Activated naive CD8-positive, alpha-beta T cell treated with anti-CD3 and anti-CD28 coated beads, Interleukin-2, amount 50 U/mL, for 24 hours (primary cell): ENCODE data around the gene AKR1C2.
"Not testable (repeated sequence)": the region's sequence is repeated elsewhere in the genome, so short reads cannot be mapped to it uniquely, and the experiment has no call there.

Experiments
- ATAC-seq: fragments of 150-1000 bp; cut with Tn5 transposase; one replicate; pipeline ENCODE4 v1.10.0; 2021
- DNase-seq: peaks from one replicate; pipeline ENCODE4 v3.0.0; 2021
- H3K27ac Mint-ChIP-seq: one replicate; pipeline ENCODE4 v1.8.0; 2021; ENCODE audit warnings: mild to moderate bottlenecking, mixed read lengths
- H3K27me3 Mint-ChIP-seq: one replicate; pipeline ENCODE4 v1.8.0; 2021; ENCODE audit warnings: mixed read lengths
- H3K36me3 Mint-ChIP-seq: one replicate; pipeline ENCODE4 v1.8.0; 2021; ENCODE audit warnings: low read depth, mixed read lengths
- H3K4me1 Mint-ChIP-seq: one replicate; pipeline ENCODE4 v1.8.0; 2021; ENCODE audit warnings: mixed read lengths
- H3K4me3 Mint-ChIP-seq: one replicate; pipeline ENCODE4 v1.8.0; 2021; ENCODE audit warnings: mild to moderate bottlenecking, moderate library complexity, mixed read lengths
- H3K9me3 Mint-ChIP-seq: one replicate; pipeline ENCODE4 v1.8.0; 2021; ENCODE audit warnings: mixed read lengths

Gene AKR1C2

DNA sequence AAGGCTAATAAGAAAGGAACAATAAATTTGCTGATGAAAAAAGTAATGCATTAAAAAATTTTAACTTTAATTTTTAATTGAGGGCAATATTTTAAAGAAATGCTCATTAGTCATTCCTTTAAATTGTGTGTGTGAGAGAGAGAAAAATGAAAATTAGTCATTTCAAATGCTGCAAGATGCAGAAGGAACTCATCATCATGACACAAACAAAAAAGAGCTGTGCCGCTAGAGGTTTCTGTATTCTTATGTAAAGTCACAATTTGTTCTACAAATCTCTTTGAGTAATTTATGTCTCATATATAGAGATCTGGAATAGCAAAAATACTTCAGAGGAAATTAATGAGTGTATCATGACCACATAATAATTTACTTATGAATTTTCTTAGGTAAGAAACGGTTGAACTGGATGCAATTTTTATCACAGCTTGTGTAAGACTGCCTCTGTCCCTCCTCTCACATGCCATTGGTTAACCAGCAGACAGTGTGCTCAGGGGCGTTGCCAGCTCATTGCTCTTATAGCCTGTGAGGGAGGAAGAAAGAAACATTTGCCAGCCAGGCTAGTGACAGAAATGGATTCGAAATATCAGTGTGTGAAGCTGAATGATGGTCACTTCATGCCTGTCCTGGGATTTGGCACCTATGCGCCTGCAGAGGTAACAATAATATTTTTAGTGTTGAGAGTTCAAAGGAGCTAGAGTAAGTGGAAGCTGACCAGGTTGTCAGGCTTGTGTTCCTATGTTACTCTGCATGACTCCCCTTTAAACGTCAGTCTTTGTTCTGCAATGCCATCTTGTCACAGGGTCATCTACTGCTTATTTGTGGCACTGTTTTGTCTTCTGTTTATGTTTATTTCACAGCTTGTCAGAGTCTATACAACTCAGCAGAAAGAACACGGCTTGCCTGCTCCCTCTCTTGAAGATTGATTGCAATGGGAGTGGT is 40.5 kb downstream of the AKR1C2 start, which contains the start of gene AKR1C1:
Gene AKR1C1 (plus strand): TSS at position 540 of the 939 bp plus-strand sequence. CDS start 30 bp downstream, at position 570.
- not testable (repeated sequence) for ATAC-seq, H3K4me3 Mint-ChIP-seq, H3K27ac Mint-ChIP-seq, H3K27me3 Mint-ChIP-seq, H3K4me1 Mint-ChIP-seq, H3K36me3 Mint-ChIP-seq, H3K9me3 Mint-ChIP-seq, DNase-seq

DNA sequence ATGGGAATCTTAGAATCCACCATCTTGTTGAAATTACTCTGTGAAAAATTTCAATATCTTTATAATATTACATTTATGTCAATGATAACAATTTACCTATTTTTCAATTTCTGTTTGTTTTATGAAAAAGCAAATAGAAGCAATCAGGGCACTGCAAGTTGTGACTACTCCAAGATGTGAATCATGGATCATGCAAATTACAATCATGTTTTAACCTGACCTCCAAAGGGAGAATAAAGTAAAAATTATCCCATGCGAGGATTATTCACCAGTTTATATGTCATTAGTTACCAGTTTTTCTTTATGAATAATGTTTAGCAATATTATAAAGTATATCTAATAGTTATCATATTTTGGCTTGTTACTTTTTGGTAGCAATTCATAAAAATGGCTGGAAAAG is 41.3 kb downstream of the AKR1C2 start:
- not testable (repeated sequence) for H3K27me3 Mint-ChIP-seq, ATAC-seq, H3K9me3 Mint-ChIP-seq, H3K36me3 Mint-ChIP-seq, DNase-seq, H3K27ac Mint-ChIP-seq, H3K4me1 Mint-ChIP-seq, H3K4me3 Mint-ChIP-seq

DNA sequence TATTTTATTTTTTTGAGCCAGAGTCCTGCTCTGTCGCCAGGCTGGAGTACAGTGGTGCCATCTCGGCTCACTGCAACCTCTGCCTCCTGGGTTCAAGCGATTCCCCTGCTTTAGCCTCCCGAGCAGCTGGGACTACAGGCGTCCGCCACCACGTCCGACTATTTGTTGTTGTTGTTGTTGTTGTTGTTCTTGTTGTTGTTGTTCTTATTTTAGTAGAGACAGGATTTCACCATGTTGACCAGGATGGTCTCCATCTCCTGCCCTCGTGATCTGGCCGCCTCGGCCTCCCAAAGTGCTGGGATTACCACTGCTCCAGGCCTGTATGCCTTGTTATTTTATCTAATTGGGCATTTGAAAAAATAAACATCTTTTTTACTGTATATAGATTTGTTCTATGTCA is 42.1 kb downstream of the AKR1C2 start:
- not testable (repeated sequence) for H3K36me3 Mint-ChIP-seq, H3K4me1 Mint-ChIP-seq, H3K27ac Mint-ChIP-seq, DNase-seq, H3K4me3 Mint-ChIP-seq, H3K27me3 Mint-ChIP-seq, H3K9me3 Mint-ChIP-seq, ATAC-seq

DNA sequence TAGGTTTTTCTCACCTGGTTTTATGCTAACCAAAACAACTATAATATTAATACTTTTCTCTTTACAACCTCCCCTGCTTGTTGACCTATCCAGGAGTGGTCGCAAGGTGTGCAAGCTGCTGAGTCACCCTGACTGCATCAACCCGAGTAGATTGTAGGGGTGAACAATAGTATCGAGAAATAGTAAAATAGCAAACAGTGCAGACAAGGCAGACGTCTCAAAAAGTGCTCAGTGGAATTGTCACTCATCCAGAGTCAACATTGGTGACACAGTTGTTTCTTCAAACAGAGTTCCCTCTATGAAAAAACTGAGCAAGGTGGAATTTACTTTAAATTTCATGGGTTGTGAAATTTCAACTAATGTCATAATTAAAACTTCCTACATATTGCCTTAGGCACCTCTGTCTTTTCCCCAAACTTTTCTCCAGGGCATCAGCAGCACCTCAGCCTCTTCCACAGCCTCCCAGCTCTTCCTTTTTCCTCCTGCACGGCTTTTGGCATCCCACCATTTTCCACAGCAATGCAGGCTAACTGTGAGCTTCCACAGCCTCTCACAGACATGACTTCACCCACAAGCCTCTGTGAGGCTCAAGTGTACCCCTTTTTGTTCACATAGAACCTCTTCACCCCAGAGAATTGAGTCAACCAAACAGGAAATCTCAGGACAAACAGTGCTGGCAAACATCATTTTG is 46.6 kb downstream of the AKR1C2 start:
- not testable (repeated sequence) for H3K4me3 Mint-ChIP-seq, H3K4me1 Mint-ChIP-seq, H3K27ac Mint-ChIP-seq, H3K27me3 Mint-ChIP-seq, DNase-seq, H3K36me3 Mint-ChIP-seq, H3K9me3 Mint-ChIP-seq, ATAC-seq

DNA sequence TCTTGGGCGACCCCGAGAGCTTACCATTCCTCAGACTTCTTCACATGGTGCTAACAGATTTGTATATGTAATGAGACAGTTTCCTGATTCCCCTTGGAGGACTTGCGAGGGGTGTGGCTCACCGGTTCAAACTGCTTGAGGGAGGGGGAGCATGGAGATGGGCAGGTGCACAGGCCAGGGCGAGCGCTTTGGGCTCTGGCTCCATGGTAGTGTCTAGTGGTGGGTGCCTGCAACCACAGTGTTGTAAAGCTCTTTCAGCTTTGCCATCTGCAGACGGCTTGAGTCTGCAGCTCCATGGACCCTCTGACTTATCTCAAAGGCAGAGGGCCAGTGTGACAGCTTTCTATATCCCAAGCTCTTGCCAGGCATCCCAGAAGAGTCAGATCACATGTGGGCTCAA is 47.6 kb downstream of the AKR1C2 start:
- not testable (repeated sequence) for H3K4me3 Mint-ChIP-seq, DNase-seq, H3K36me3 Mint-ChIP-seq, H3K27ac Mint-ChIP-seq, H3K9me3 Mint-ChIP-seq, H3K27me3 Mint-ChIP-seq, H3K4me1 Mint-ChIP-seq, ATAC-seq

DNA sequence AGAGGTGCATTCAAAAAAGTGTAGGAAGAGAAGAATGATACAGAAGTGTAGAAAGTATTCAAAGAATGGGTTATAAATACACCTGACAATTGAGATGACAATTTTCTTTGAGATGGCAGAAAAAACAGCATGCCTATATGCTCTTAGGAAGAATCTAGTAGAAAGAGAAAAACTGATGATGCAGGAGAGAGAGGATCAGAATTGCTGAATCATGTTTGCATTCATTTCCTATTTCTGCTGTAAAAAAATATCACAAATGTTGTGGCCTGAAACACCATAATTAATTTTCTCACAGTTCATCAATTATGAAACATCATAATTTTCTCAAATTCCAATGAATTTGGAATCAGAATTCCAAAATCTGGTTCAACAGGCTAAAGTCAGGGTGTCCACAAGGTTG is 50.3 kb downstream of the AKR1C2 start:
- Mint-ChIP-seq H3K4me3 (no peak overlapping the region), H3K36me3 (no peaks in the 10 kb centered on the region), H3K27me3 (no peaks in the 10 kb centered on the region), H3K9me3 (no peaks in the 10 kb centered on the region), H3K4me1 (no peaks in the 10 kb centered on the region), H3K27ac (no peak overlapping the region)
- ATAC-seq (no peak), DNase-seq (no peak)

DNA sequence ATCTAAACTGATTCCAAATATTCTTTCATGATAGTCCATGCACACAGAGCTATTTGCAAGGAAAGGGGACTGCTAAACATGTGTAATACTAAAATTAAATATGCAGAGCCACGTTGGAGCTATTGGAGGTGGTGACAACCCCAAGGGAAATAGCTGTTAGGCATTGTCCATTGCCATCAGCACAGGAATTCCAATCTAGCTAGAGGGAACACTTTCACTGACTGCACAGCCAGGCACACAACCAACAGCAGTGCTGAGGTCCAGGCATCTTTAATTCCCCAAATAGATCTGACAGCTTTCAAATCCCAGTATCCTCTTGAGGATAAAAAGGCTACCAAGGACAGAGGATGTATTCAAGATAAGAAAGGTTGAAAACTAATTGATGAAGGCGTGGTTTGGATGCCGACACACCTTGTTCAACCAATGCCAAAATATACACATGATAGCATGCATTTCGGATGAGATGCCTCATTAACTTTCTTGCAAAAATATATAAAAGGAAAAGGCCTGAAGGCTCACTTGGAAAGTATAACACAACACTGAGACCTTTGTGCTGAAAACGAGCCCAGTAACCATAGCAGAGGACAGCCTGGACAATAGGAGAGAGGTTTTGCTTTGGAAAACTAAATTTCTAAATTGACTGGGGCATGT is 52.0 kb downstream of the AKR1C2 start:
- H3K9me3 Mint-ChIP-seq, H3K36me3 Mint-ChIP-seq, H3K27me3 Mint-ChIP-seq, H3K4me3 Mint-ChIP-seq, ATAC-seq, H3K4me1 Mint-ChIP-seq, H3K27ac Mint-ChIP-seq, DNase-seq: not testable (repeated sequence)

DNA sequence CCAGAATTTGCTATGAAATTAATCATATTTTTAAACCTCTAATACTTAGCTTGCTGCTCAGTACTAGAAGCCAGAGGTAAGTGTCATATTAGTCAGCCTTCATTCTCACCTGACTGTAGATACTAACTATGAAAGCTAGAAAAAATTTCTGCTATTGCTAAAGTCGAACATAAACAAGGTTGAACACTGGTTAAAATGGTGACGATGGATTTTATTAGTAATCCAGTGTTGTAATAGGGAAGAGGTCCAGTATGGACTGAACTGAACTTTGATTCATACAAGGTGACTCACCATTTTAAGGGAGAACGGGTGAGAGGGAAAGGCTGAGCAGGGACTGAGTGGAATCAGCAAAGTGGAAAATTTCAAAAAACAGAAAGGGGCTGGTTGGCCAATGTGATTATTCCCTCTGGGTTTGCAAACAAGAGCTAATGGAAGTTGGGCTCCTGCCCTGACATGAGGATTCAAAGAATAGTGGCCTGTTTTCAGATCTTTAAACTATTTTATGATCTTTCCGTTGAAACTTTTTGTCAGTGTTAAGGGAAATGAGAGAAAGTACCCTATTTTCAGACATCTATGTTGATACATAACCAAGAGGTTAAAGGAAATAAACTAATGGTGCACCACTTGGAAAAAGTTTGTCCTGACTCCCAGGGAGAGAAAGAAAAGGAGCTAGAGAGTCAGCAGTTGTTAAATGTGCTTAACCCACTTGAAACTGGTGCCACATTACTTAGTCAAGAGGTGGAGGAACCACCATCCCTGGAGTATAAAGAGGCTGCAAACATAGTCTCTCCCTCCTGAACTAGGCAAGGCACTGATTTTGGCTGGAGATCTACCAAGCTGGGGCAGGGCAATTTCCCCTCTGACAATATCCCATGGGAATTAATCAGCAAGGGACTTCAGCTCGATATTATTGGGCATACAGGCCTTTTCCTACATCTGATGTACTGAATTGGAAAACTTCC is 55.7 kb downstream of the AKR1C2 start:
- DNase-seq (no peak), ATAC-seq (no peak)
- Mint-ChIP-seq H3K9me3 (no peaks in the 10 kb centered on the region), H3K36me3 (no peaks in the 10 kb centered on the region), H3K4me3 (no peak overlapping the region), H3K27me3 (no peaks in the 10 kb centered on the region), H3K4me1 (no peaks in the 10 kb centered on the region), H3K27ac (no peak overlapping the region)

DNA sequence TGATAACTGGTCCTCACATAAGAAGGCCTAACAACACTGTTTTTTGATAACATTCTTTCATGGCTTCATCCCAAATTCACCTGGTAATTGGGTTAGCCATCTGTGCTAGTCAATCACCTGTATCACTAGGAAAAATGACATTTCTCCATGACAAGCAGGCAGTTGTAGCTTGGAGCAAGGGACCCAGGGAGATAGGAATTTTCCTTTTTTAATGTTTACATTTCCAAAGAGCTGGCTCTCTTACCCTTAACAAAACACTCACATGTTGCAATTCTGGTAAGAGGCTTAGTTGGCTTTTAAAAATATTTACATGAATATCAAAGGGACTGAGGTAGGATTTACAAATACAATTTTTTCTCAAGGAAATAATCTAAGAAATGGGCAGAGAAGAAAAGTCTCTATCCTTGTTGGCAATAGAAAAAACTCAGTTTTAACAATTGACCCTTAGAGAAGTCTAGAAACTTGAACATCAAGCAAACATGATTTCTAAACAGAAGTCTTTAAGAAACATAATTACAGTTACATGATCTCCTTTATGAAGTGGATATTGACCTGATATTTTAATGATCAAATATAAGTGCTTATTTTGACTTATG is 56.5 kb downstream of the AKR1C2 start:
- no peak for ATAC-seq
- no peaks in the 10 kb centered on the region for H3K27me3 Mint-ChIP-seq
- no peak for DNase-seq
- no peak overlapping the region for H3K27ac Mint-ChIP-seq
- H3K9me3 Mint-ChIP-seq: no peaks in the 10 kb centered on the region
- no peaks in the 10 kb centered on the region for H3K36me3 Mint-ChIP-seq
- no peaks in the 10 kb centered on the region for H3K4me1 Mint-ChIP-seq
- no peak overlapping the region for H3K4me3 Mint-ChIP-seq

DNA sequence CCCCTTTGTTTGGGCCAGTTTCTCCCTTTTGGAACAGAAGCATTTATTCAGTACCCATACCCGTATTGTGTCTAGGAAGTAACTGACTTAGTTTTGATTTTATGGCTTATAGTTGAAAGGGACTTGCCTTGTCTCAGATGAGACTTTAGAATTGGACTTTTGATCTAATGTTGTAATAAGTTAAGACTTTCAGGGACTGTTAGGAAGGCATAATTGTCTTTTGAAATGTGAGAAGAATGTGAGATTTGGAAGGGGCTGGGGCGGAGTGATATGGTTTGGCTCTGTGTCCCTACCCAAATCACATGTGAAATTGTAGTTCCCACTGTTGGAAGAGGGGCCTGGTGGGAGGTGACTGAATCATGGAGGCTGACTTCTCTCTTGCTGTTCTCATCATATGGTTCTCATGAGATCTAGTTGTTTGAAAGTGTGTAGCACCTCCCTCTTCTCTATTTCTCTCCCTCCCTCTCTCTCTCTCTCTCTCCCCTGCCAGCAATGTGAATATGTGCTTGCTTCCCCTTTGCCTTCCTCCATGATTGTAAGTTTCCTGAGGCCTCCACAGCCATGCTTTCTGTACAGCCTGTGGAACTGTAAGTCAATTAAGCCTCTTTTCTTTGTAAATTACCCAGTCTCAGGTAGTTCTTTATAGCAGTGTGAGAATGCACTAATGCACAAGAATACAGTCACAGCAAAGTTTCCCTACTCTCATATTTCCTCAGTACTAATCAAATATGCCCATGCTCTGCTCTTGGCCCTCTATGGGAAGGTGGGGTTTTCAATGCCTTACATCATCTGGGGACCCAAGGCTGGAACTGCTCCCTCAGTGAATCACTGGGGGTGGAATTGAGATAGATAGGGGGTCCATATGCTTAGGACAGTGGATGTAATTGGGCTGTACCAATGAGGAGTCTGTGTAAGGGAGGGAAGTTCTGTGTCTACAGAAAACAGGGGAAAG is 57.6 kb downstream of the AKR1C2 start:
- no peaks in the 10 kb centered on the region for H3K4me1 Mint-ChIP-seq
- H3K27me3 Mint-ChIP-seq: no peaks in the 10 kb centered on the region
- no peak overlapping the region for H3K27ac Mint-ChIP-seq
- no peaks in the 10 kb centered on the region for H3K36me3 Mint-ChIP-seq
- ATAC-seq (no peak), DNase-seq (no peak)
- H3K4me3 Mint-ChIP-seq: no peak overlapping the region
- H3K9me3 Mint-ChIP-seq: no peaks in the 10 kb centered on the region

DNA sequence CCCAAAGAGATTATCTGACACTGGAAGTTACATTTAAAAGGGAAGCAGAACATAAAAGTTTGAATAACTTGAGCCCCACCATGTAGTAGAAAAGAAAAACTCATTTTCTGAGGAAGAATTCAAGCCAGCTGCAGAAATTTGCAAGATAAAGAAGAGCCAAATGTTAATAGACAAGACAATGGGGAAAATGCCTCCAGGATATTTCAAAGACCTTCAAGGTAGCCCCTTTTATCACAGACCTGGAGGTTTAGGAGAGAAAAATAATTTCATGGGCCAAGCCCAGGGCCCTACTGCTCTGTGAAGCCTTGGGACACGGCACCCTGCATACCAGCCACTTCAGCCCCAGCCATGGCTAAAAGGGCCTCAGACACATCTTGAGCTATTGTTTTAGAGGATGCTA is 58.8 kb downstream of the AKR1C2 start:
- no peaks in the 10 kb centered on the region for H3K9me3 Mint-ChIP-seq
- ATAC-seq (no peak), DNase-seq (no peak)
- H3K36me3 Mint-ChIP-seq: no peaks in the 10 kb centered on the region
- H3K4me1 Mint-ChIP-seq: no peaks in the 10 kb centered on the region
- H3K27me3 Mint-ChIP-seq: peaks cover under 1% of the 10 kb centered on the region
- no peak overlapping the region for H3K4me3 Mint-ChIP-seq
- no peak overlapping the region for H3K27ac Mint-ChIP-seq

DNA sequence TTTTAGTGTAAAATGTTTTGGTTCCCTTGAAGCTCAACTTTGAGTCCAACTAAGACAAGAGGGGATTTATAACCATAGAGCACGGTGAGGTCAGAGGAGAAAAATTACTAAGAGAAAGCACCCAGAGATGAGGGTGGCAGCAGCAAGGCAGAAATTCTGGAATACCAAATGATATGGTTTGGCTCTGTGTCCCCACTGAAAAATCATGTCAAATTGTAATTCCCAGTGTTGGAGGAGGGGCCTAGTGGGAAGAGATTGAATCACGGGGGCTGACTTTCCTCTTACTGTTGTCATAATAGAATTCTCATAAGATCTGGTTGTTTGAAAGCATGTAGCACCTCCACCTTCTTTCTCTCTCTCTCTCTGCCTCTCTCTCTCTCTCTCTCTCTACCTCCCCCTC is 59.8 kb downstream of the AKR1C2 start:
- Mint-ChIP-seq H3K27me3 (peaks cover 3% of the 10 kb centered on the region), H3K4me3 (no peak overlapping the region), H3K27ac (no peak overlapping the region), H3K36me3 (no peaks in the 10 kb centered on the region), H3K9me3 (no peaks in the 10 kb centered on the region), H3K4me1 (no peaks in the 10 kb centered on the region)
- DNase-seq: no peak
- ATAC-seq: no peak

DNA sequence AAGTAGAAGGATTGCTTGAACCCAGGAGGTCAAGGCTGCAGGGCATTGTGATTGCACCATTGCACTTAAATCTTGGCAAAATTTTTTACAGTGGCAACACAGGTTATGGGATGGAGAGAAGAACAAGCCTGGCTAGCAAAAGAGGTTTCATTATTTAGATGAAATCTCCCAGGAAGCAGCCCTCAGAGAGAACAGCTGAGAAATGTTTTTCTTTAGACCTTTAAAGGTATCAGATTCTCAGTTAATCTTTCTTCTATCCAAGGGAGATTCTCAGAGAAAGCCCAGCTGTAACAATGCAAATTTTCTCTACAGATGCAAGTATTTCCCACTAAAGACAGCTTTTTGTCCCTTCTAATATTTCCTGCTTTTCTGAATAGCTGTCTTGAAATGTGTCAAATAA is 60.2 kb downstream of the AKR1C2 start:
- not testable (repeated sequence) for H3K4me3 Mint-ChIP-seq, DNase-seq, H3K4me1 Mint-ChIP-seq, H3K27ac Mint-ChIP-seq, H3K9me3 Mint-ChIP-seq, H3K36me3 Mint-ChIP-seq, ATAC-seq, H3K27me3 Mint-ChIP-seq
